Central memory CD4-positive, alpha-beta T cell (primary cell): ENCODE results near the gene EPB41L5.
"Not testable (repeated sequence)": the region's sequence is repeated elsewhere in the genome, so short reads cannot be mapped to it uniquely, and the experiment has no call there.

ENCODE experiments used
- DNase-seq: peaks from one replicate; pipeline ENCODE4 v3.0.0; 2022

EPB41L5 gene

GRCh38 chr2:120029672-120030640 is 17.1 kb downstream of the EPB41L5 start:
- no peak for DNase-seq

- DNase-seq: no peak
Measured at GRCh38 chr2:120032297-120032696, 19.4 kb downstream of the EPB41L5 start.

GRCh38 chr2:120034027-120034426 is 21.1 kb downstream of the EPB41L5 start:
- DNase-seq: no peak

GRCh38 chr2:120034621-120035020 is 21.7 kb downstream of the EPB41L5 start:
- no peak for DNase-seq

- no peak for DNase-seq
Measured at GRCh38 chr2:120036145-120036544, 23.3 kb downstream of the EPB41L5 start.

- DNase-seq: no peak
Measured at GRCh38 chr2:120037995-120038541, 25.2 kb downstream of the EPB41L5 start.

GRCh38 chr2:120042359-120042758 is 29.5 kb downstream of the EPB41L5 start:
- no peak for DNase-seq

GRCh38 chr2:120044336-120044735 is 31.5 kb downstream of the EPB41L5 start:
- DNase-seq: no peak

GRCh38 chr2:120045775-120046174 is 32.9 kb downstream of the EPB41L5 start:
- not testable (repeated sequence) for DNase-seq

GRCh38 chr2:120046252-120046651 is 33.4 kb downstream of the EPB41L5 start:
- not testable (repeated sequence) for DNase-seq

- DNase-seq: no peak
Measured at GRCh38 chr2:120052597-120052996, 39.7 kb downstream of the EPB41L5 start.

GRCh38 chr2:120053891-120054290 is 41.0 kb downstream of the EPB41L5 start:
- no peak for DNase-seq

- DNase-seq: no peak
Measured at GRCh38 chr2:120059483-120059882, 46.6 kb downstream of the EPB41L5 start.

- no peak for DNase-seq
Measured at GRCh38 chr2:120060088-120060623, 47.3 kb downstream of the EPB41L5 start.

- no peak for DNase-seq
Measured at GRCh38 chr2:120064664-120065063, 51.8 kb downstream of the EPB41L5 start.

GRCh38 chr2:120066800-120067547 is 54.1 kb downstream of the EPB41L5 start:
- DNase-seq: no peak

- not testable (repeated sequence) for DNase-seq
Measured at GRCh38 chr2:120068040-120068658, 55.3 kb downstream of the EPB41L5 start.

- DNase-seq: no peak
Measured at GRCh38 chr2:120075545-120075944, 62.7 kb downstream of the EPB41L5 start.

- no peak for DNase-seq
Measured at GRCh38 chr2:120077896-120078295, 65.0 kb downstream of the EPB41L5 start.

GRCh38 chr2:120079647-120080046 is 66.8 kb downstream of the EPB41L5 start:
- no peak for DNase-seq

GRCh38 chr2:120091436-120091835 is 78.6 kb downstream of the EPB41L5 start:
- no peak for DNase-seq

- DNase-seq: no peak
Measured at GRCh38 chr2:120094795-120095194, 81.9 kb downstream of the EPB41L5 start.

- DNase-seq: no peak
Measured at GRCh38 chr2:120100627-120101026, 87.8 kb downstream of the EPB41L5 start.
